Immature natural killer cell (primary cell): Measurements from ENCODE around the gene SPPL3. TPM values are rescaled to one million over a fixed set of nuclear protein-coding genes. Genes with fewer than 3 reads are reported as not detected.
"Not testable (repeated sequence)": the region's sequence is repeated elsewhere in the genome, so short reads cannot be mapped to it uniquely, and the experiment has no call there.

Source experiments
- DNase-seq, 3 donors: peaks; one replicate each; pipeline ENCODE4 v3.0.0; 2022; ENCODE audit warnings: mixed read lengths in 1 of 3
- H3K27ac Mint-ChIP-seq, 6 donors: one replicate each; pipeline ENCODE4 v1.8.0; 2020; ENCODE audit warnings: mixed read lengths in 6 of 6, mild to moderate bottlenecking in 5 of 6, inconsistent platforms in 4 of 6, moderate library complexity in 3 of 6
- H3K27me3 Mint-ChIP-seq, 3 donors: one replicate each; pipeline ENCODE4 v1.8.0; 2020 to 2021; ENCODE audit warnings: low read depth in 3 of 3, mild to moderate bottlenecking in 3 of 3, mixed read lengths in 3 of 3, moderate library complexity in 3 of 3, inconsistent platforms in 1 of 3
- H3K36me3 Mint-ChIP-seq, 3 donors: one replicate each; pipeline ENCODE4 v1.8.0; 2020; ENCODE audit warnings: mixed read lengths in 3 of 3, inconsistent platforms in 2 of 3, mild to moderate bottlenecking in 2 of 3
- H3K4me1 Mint-ChIP-seq, 2 donors: one replicate each; pipeline ENCODE4 v1.8.0; 2020; ENCODE audit warnings: inconsistent platforms in 2 of 2, mild to moderate bottlenecking in 2 of 2, mixed read lengths in 2 of 2, moderate library complexity in 1 of 2
- H3K4me3 Mint-ChIP-seq, 5 donors: one replicate each; pipeline ENCODE4 v1.8.0; 2020; ENCODE audit warnings: mild to moderate bottlenecking in 5 of 5, mixed read lengths in 5 of 5, inconsistent platforms in 3 of 5, moderate library complexity in 3 of 5
- H3K9me3 Mint-ChIP-seq, 6 donors: one replicate each; pipeline ENCODE4 v1.8.0; 2020; ENCODE audit warnings: mild to moderate bottlenecking in 6 of 6, mixed read lengths in 6 of 6, inconsistent platforms in 4 of 6, moderate library complexity in 3 of 6
- polyA plus RNA-seq, 3 donors: library from polyadenylated mRNA; unstranded; fragments of 300-500 nt; fragmentation: Illumina TruSeq; gene quantifications; one replicate each; pipeline ENCODE4 v1.2.3, GENCODE V29; 2021

The SPPL3 gene
- polyA plus RNA-seq, 3 donors from 2014 or later, result 10.2 to 18.8 (median 15.6) TPM

GRCh38 chr12:120800665-120801064 is 103.5 kb downstream of the SPPL3 start:
- peaks cover 19 to 22% (median 20%) of the 10 kb centered on the region in 3 donors for H3K36me3 Mint-ChIP-seq
- peak overlapping the region in 3 of 6 donors; percentile 3 to 66 (median 37) for H3K27ac Mint-ChIP-seq
- H3K9me3 Mint-ChIP-seq, result peaks cover 6 to 17% (median 8%) of the 10 kb centered on the region in 6 donors
- no peak for DNase-seq
- H3K4me1 Mint-ChIP-seq, result peaks cover 26 to 69% of the 10 kb centered on the region in 2 donors
- H3K4me3 Mint-ChIP-seq, result no peak overlapping the region
- peaks cover 0 to 5% (median 0%) of the 10 kb centered on the region in 3 donors for H3K27me3 Mint-ChIP-seq

GRCh38 chr12:120799243-120800045 is 104.7 kb downstream of the SPPL3 start:
- H3K36me3 Mint-ChIP-seq, result peaks cover 26 to 31% (median 27%) of the 10 kb centered on the region in 3 donors
- peaks cover 6 to 28% (median 13%) of the 10 kb centered on the region in 6 donors for H3K9me3 Mint-ChIP-seq
- H3K27ac Mint-ChIP-seq, result peak overlapping the region in 1 of 6 donors; percentile 57
- peaks cover 0 to 3% (median 0%) of the 10 kb centered on the region in 3 donors for H3K27me3 Mint-ChIP-seq
- no peak for DNase-seq
- peaks cover 26 to 67% of the 10 kb centered on the region in 2 donors for H3K4me1 Mint-ChIP-seq
- no peak overlapping the region for H3K4me3 Mint-ChIP-seq

DNA sequence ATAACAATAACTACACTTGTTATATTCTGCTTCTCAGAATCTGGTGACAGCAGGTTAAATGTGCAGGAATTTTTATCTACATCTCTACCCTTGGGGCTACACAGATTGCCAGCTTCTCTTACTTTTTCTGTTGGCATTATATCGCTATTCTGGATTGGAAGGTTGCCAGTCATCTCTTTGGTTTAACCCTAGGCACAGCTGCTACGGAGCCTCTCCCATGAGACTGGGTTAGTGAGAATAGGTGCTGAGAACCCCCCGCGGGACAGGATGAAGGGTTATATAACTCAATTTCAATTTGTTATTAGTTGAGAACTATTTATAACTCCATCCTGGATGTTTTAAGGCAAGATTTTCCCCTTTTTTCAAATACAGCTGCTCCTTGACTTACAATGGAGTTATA is 105.5 kb downstream of the SPPL3 start:
- Mint-ChIP-seq H3K36me3 (peaks cover 26 to 34% (median 27%) of the 10 kb centered on the region in 3 donors), H3K4me3 (no peak overlapping the region)
- no peak for DNase-seq

GRCh38 chr12:120797677-120798642 is 106.2 kb downstream of the SPPL3 start:
- Mint-ChIP-seq H3K4me3 (no peak overlapping the region), H3K36me3 (peaks cover 29 to 37% (median 34%) of the 10 kb centered on the region in 3 donors), H3K9me3 (peaks cover 6 to 28% (median 14%) of the 10 kb centered on the region in 6 donors), H3K27me3 (peaks cover 0 to 3% (median 0%) of the 10 kb centered on the region in 3 donors), H3K4me1 (peaks cover 30 to 63% of the 10 kb centered on the region in 2 donors), H3K27ac (peak overlapping the region in 3 of 6 donors; percentile 7 to 57 (median 40))
- DNase-seq, result no peak

More for the DNA sequence above, 105.5 kb downstream of the SPPL3 start:
- Mint-ChIP-seq H3K4me1 (peaks cover 26 to 62% of the 10 kb centered on the region in 2 donors), H3K27me3 (peaks cover 0 to 3% (median 0%) of the 10 kb centered on the region in 3 donors), H3K27ac (peak overlapping the region in 1 of 6 donors; percentile 30), H3K9me3 (peaks cover 6 to 28% (median 13%) of the 10 kb centered on the region in 6 donors)

- DNase-seq, result no peak
- peaks cover 33 to 38% (median 37%) of the 10 kb centered on the region in 3 donors for H3K36me3 Mint-ChIP-seq
These were observed 108.5 kb downstream of the SPPL3 start for GRCh38 chr12:120795441-120796178.

DNA sequence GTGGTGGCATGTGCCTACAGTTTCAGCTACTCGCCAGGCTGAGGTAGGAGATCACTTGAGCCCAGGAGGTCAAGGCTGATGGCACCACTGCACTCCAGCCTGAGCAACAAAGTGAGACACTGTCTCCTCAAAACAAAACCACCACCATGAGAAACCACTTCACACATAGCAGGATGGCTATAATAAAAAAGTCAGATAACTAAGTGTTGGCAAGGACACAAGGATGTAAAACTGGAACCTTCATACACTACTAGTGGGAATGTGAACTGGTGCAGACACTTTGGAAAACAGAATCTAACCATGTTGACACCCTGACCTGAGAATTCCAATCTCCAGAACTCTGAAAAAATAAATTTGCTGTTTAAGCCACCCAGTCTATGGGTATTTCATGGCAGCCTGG is 110.8 kb downstream of the SPPL3 start:
- H3K36me3 Mint-ChIP-seq, result peaks cover 37 to 38% (median 38%) of the 10 kb centered on the region in 3 donors
- H3K27ac Mint-ChIP-seq, result no peak overlapping the region
- H3K4me3 Mint-ChIP-seq, result no peak overlapping the region
- peaks cover 0 to 3% (median 0%) of the 10 kb centered on the region in 3 donors for H3K27me3 Mint-ChIP-seq
- peaks cover 23 to 47% of the 10 kb centered on the region in 2 donors for H3K4me1 Mint-ChIP-seq
- DNase-seq, result no peak
- H3K9me3 Mint-ChIP-seq, result peaks cover 6 to 28% (median 14%) of the 10 kb centered on the region in 6 donors

More at GRCh38 chr12:120795441-120796178, 108.5 kb downstream of the SPPL3 start:
- Mint-ChIP-seq H3K27me3 (peaks cover 0 to 3% (median 0%) of the 10 kb centered on the region in 3 donors), H3K9me3 (peaks cover 6 to 28% (median 14%) of the 10 kb centered on the region in 6 donors), H3K27ac (no peak overlapping the region), H3K4me1 (peaks cover 31 to 60% of the 10 kb centered on the region in 2 donors), H3K4me3 (no peak overlapping the region)

- Mint-ChIP-seq H3K4me1 (peaks cover 20 to 41% of the 10 kb centered on the region in 2 donors), H3K27ac (peak overlapping the region; percentile 8 to 69 (median 60)), H3K9me3 (peaks cover 6 to 27% (median 14%) of the 10 kb centered on the region in 6 donors), H3K36me3 (peaks cover 32 to 35% (median 35%) of the 10 kb centered on the region in 3 donors)
- not testable (repeated sequence) for H3K4me3 Mint-ChIP-seq, DNase-seq, H3K27me3 Mint-ChIP-seq
These were observed 111.7 kb downstream of the SPPL3 start for GRCh38 chr12:120792456-120792855.

DNA sequence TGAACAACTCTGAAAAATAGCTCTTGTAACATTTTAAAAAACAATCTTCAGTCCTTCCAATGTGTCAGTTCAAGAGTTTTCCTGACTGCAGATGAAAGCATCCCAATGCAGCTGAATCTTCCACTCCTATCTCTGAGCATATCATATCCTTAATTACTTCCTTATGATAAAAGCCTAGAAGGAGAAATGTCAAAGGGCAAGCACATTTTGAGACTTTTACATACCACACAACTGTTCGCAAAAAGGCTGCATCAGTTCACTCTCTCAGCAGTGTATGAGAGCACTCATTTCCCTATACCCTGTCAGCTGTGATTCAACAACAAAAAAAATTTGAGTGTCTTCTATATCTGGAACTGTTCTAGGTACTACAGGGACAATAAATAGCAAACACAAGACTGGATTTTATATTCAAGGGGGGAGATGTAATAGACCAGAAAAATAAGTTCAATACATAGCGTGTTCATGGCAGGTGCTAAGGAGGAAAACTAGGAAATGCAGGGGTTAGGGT is 112.4 kb downstream of the SPPL3 start:
- Mint-ChIP-seq H3K36me3 (peaks cover 26 to 28% (median 28%) of the 10 kb centered on the region in 3 donors), H3K27me3 (no peaks in the 10 kb centered on the region), H3K4me1 (peaks cover 21 to 34% of the 10 kb centered on the region in 2 donors), H3K4me3 (no peak overlapping the region), H3K9me3 (peaks cover 5 to 22% (median 11%) of the 10 kb centered on the region in 6 donors), H3K27ac (peak overlapping the region; percentile 8 to 69 (median 40))
- no peak for DNase-seq

GRCh38 chr12:120790114-120790513 is 114.0 kb downstream of the SPPL3 start:
- no peak for DNase-seq
- H3K4me1 Mint-ChIP-seq, result peaks cover 21 to 34% of the 10 kb centered on the region in 2 donors
- H3K36me3 Mint-ChIP-seq, result peaks cover 11 to 16% (median 15%) of the 10 kb centered on the region in 3 donors
- H3K4me3 Mint-ChIP-seq, result no peak overlapping the region
- H3K27me3 Mint-ChIP-seq, result no peaks in the 10 kb centered on the region
- H3K9me3 Mint-ChIP-seq, result peaks cover 0 to 8% (median 2%) of the 10 kb centered on the region in 6 donors
- no peak overlapping the region for H3K27ac Mint-ChIP-seq

DNA sequence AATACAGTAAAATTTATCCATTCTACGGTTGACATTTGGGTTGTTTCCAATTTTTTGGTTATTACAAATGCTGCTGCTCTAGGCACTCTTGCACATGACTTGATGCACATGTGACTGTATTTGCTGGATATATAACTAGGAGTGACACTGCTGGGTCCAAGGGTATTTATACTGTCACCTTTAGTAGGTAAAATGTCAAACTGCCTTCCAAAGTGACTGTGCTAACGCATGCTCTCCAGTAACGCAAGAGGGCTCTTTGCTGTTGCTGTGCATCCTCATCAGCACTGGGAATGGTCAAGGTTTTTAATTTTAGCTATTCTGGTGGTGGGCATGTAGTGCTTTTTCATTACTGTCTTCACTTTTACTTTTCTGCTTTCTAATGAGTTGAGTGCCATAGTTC is 116.3 kb downstream of the SPPL3 start:
- Mint-ChIP-seq H3K4me1 (peaks cover 20 to 34% of the 10 kb centered on the region in 2 donors), H3K9me3 (peaks cover 0 to under 1% (median 0%) of the 10 kb centered on the region in 6 donors), H3K4me3 (no peak overlapping the region), H3K36me3 (peaks cover 0 to 8% (median 6%) of the 10 kb centered on the region in 3 donors), H3K27me3 (peaks cover 0 to 2% (median 0%) of the 10 kb centered on the region in 3 donors), H3K27ac (no peak overlapping the region)
- DNase-seq, result no peak

DNA sequence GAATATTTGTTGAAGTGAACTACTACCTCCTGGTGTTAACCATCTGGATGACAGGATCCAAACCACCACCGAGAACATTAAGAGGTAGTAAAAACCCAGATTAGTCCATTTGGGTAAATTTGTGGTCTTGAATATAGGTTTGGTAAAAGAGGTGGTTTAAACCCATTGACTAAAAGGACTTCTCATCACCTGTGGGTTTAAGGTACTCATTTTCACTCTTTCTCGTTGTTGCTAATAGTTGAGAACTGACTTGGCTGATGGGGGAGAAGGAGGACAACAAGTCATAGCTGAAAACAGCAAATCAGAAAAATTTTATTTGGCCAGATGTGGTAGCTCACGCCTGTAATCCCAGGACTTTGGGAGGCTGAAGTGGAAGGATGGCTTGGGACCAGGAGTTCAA is 119.4 kb downstream of the SPPL3 start:
- H3K4me1 Mint-ChIP-seq, result peaks cover 19 to 25% of the 10 kb centered on the region in 2 donors
- no peak overlapping the region for H3K27ac Mint-ChIP-seq
- peaks cover 0 to 2% (median 0%) of the 10 kb centered on the region in 3 donors for H3K27me3 Mint-ChIP-seq
- H3K4me3 Mint-ChIP-seq, result no peak overlapping the region
- H3K9me3 Mint-ChIP-seq, result no peaks in the 10 kb centered on the region
- no peak for DNase-seq
- H3K36me3 Mint-ChIP-seq, result peaks cover 3 to 12% (median 8%) of the 10 kb centered on the region in 3 donors

DNA sequence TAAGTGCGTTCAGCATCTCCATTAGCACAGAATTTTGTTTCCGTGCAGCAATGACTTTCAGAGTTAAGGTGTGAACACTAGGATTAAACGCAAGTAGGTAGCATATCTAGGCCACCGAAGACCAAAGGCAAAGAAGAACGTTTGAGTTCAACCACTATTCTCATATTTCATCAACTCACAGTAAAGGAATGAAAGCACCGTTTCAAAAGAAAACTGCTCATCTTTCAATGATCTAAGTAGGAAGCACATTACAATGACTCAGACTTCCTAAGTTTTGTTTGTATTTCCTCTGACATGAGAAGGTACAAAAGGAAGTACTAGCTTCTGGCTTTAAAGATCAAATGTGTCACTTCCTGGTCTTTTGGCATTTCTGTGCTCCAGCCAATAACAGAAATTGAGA is 121.0 kb downstream of the SPPL3 start:
- DNase-seq, result no peak

More for the DNA sequence above, 121.0 kb downstream of the SPPL3 start:
- Mint-ChIP-seq H3K27ac (peak overlapping the region; percentile 2 to 79 (median 20)), H3K4me3 (peak overlapping the region in 1 of 5 donors; percentile 6), H3K27me3 (peaks cover 0 to 2% (median 0%) of the 10 kb centered on the region in 3 donors), H3K9me3 (no peaks in the 10 kb centered on the region), H3K4me1 (peaks cover 17 to 19% of the 10 kb centered on the region in 2 donors), H3K36me3 (peaks cover 3 to 10% (median 8%) of the 10 kb centered on the region in 3 donors)
